AG10803 (cell line): ENCODE measurements around the gene TLE2.

Source experiments
- DNase-seq: peaks from one replicate; pipeline ENCODE4 v3.0.0; 2010; ENCODE audit warnings: low read depth
- H3K4me3 ChIP-seq: 2 replicates; pipeline ENCODE4 v1.5.1; 2011; ENCODE audit warnings: mild to moderate bottlenecking, low read length, control low read depth
- CTCF ChIP-seq: conservative IDR thresholded peaks from 2 replicates; pipeline ENCODE4 v1.5.1; 2011; ENCODE audit warnings: mild to moderate bottlenecking, low read length, control low read depth, inconsistent platforms

TLE2 gene

GRCh38 chr19:3060857-3061181, 31.7 kb upstream of the TLE2 start:
- no peak for TF ChIP-seq CTCF
- peak overlapping the region; percentile 80 for H3K4me3 ChIP-seq
- no peak for DNase-seq

GRCh38 chr19:3059653-3060052, 30.6 kb upstream of the TLE2 start:
- TF ChIP-seq CTCF = no peak
- no peak overlapping the region for H3K4me3 ChIP-seq
- DNase-seq = no peak

GRCh38 chr19:3058821-3059314, 29.8 kb upstream of the TLE2 start:
- no peak overlapping the region for H3K4me3 ChIP-seq
- no peak for TF ChIP-seq CTCF
- no peak for DNase-seq

- no peak for DNase-seq
- no peak overlapping the region for H3K4me3 ChIP-seq
- no peak for TF ChIP-seq CTCF
These were observed 29.1 kb upstream of the TLE2 start for GRCh38 chr19:3058009-3058820.

GRCh38 chr19:3057275-3057714, 28.2 kb upstream of the TLE2 start:
- no peak overlapping the region for H3K4me3 ChIP-seq
- TF ChIP-seq CTCF = no peak
- peak; percentile 49 for DNase-seq

- no peak for TF ChIP-seq CTCF
- no peak for DNase-seq
- H3K4me3 ChIP-seq = no peak overlapping the region
These were observed 27.5 kb upstream of the TLE2 start for GRCh38 chr19:3056417-3057088.
